Subcutaneous adipose tissue (tissue), 4 donors: Measurements from ENCODE around the gene NAAA. TPM values are rescaled to one million over a fixed set of nuclear protein-coding genes. Genes with fewer than 3 reads are reported as not detected.

Experiments used
- CTCF ChIP-seq: fragments of 450-650 bp; IDR thresholded peaks from one replicate; pipeline ENCODE4 v1.5.1; 2016; ENCODE audit warnings: low read depth, mild to moderate bottlenecking, control low read depth, antibody characterized with exemption, moderate library complexity
- total RNA-seq, 4 donors: library from RNA; depleted of rRNA; stranded (reverse); fragments of >200 nt; gene quantifications; one replicate each; pipeline ENCODE4 v1.1.0, GENCODE V29; 2016

The NAAA gene
- total RNA-seq, 4 donors from 2014 or later = 61.7 to 148 (median 80.4) TPM

GRCh38 chr4:75924309-75924827 is 16.4 kb downstream of the NAAA start:
- TF ChIP-seq CTCF = no peak

- TF ChIP-seq CTCF = no peak
Measured at GRCh38 chr4:75922588-75922987, 18.2 kb downstream of the NAAA start.

GRCh38 chr4:75921910-75922309 is 18.9 kb downstream of the NAAA start:
- no peak for TF ChIP-seq CTCF

- TF ChIP-seq CTCF = no peak
Measured at GRCh38 chr4:75920327-75920726, 20.5 kb downstream of the NAAA start.

GRCh38 chr4:75919920-75920319 is 20.9 kb downstream of the NAAA start:
- no peak for TF ChIP-seq CTCF

- TF ChIP-seq CTCF = no peak
Measured at GRCh38 chr4:75916091-75916661, 24.6 kb downstream of the NAAA start.

GRCh38 chr4:75912968-75913367 is 27.8 kb downstream of the NAAA start:
- TF ChIP-seq CTCF = no peak
